HG02840 (cell line): ENCODE results near the gene PRKN.

ENCODE experiments used
- ATAC-seq: cut with Tn5 transposase; IDR thresholded peaks from one replicate; pipeline ENCODE4 v1.9.1; 2021; ENCODE audit warnings: mild to moderate bottlenecking, moderate library complexity, moderate number of reproducible peaks; ENCODE audit not compliant: unreplicated experiment, low FRiP score

The PRKN gene

GRCh38 chr6:162217058-162217457, 510.5 kb downstream of the PRKN start:
- ATAC-seq = no peak

DNA sequence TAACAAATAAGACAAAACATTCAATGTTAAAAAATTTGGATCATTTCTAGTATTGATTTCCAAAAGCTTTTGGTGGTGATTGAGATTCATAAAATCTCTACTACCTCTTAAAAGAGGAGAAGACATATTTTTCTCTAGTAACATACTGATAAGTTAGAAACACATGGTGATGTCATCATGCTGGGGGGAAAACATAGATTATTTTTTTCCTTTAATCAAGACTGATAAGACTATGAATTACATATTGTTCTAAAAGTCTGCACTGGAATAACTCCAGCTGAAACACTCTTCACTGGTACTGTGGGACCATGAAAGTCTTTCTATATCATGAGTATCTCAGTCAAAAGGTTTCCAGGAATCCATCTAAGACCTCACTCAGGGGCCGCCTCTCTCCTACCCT, 515.8 kb downstream of the PRKN start:
- ATAC-seq = no peak

DNA sequence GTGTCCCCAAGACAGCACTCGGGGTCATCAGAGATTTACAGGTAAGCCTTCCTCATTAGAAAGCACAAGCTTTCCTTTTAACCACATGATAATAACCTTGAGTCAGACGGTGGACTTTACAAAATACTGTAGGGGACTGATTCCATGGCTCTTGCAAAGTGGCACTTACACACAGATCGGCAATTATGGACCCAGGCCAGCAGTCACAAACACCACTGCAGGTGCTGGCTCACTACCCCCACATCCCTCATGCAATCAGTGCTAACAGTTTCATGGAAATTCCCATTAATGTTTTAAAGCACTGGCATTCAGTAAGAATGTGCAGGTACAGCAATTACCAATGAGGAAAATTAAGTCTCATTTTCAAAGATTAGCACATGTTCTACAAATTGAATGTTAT, 516.5 kb downstream of the PRKN start:
- no peak for ATAC-seq

DNA sequence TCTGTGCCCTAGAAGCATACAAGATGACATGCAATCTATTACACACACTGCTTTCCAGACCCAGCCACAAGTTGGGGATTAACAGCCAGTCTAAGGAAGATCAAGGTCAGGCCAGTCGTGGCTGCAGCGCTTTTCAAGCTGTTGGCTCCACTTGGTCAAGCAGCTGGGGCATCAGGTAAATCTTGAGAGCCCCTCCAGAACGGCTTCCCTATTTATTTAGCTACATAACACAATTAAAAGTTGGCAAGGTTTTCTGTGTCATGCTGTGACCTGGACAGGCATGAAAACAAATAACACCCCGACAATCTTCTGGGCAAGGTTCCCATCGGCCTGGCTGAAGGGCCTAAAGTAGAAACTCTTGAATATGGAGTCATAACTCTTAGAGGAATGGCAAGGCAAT, 524.3 kb downstream of the PRKN start:
- ATAC-seq = no peak

- ATAC-seq = no peak
Observed at GRCh38 chr6:162200945-162201690, 526.4 kb downstream of the PRKN start.

DNA sequence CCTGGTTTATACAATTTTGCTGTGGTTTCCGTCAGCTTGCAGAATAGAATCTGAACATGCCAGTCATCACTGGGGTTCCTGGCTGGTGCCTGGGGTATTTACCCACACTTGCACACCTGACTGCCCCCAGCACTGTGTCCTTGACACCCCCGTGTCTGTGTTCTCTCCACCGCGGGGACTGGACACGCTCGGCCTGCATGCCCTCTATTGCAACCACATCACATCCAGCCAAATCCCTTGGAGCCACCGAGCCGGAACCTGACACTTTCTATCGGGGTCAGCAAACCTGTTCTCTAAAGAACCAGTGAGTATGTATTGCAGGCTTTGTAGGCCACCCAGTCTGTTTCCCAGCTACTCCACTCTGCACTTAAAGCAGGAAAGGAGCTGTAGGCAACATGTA, 527.5 kb downstream of the PRKN start:
- ATAC-seq = no peak

DNA sequence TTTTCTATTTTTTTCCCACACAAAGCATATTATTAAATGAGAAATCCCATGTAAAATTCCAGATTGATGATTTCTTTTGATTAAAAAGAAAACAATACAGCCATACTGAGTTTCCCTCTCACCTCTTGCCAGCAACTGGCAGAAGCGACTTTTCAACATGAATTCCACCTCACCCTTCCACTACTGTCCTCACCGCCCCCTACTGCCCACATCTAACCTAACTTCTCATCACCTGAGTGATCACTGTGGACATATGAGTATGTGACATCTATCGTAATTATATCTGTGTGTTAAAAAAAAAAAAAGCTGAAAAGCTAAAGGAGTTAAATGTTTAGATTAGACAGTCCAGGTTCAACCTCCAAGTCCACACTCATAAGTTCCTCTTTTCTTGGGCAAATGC, 528.6 kb downstream of the PRKN start:
- no peak for ATAC-seq

- no peak for ATAC-seq
Observed at GRCh38 chr6:162198076-162198475, 529.5 kb downstream of the PRKN start.

- ATAC-seq = no peak
Observed at GRCh38 chr6:162195441-162195840, 532.1 kb downstream of the PRKN start.

- no peak for ATAC-seq
Observed at GRCh38 chr6:162190981-162191380, 536.6 kb downstream of the PRKN start.

DNA sequence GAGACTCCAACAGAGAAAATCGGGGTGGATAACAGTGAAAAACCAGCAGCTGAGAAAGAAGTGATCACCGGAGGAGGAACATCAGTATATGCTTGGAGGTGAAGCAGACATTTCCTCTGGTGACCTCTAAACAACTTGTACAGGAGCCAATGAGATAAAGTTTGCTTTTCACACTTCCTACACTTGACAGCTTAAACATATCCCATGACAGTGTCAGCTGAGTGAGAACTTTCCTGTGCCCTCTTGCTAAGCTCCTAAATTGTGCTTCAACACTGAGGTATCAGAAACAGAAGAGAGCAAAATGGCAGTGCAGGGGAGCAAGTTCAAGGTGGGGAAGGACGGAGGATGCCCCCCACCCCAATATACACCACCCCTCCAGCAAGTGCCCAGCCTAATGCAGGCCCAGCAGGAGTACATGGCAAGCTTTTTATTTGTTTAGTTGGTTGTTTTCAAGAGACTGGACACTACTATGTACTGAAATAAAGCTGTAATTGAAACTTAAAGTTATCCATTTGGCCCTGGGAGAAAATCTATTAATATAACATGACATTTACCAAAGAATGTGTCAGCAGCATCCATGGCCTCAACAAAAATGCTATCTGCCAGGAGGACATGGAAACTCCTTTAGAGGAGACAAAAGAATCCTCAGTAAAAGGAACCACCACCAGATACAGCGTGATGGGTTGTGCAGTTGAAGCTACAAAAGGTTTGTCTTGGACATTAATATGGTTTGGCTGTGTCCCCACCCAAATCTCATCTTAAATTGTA, 540.2 kb downstream of the PRKN start:
- no peak for ATAC-seq

DNA sequence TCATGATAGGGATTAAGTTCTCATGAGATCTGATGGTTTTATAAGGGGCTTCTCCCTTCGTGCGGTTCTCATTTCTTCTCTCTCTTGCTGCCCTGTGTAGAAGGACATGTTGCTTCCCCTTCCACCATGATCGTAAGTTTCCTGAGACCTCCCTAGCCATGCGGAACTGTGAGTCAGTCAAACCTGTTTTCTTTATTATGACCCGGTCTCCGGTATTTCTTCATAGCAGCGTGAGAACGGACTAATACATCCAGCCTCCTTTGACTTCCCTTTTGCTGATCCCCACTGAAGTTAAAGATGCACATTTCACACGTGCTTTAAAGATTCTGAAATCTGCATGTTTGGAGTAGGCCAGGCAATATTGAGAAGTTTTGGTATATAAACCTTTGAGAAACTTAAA, 543.1 kb downstream of the PRKN start:
- no peak for ATAC-seq

DNA sequence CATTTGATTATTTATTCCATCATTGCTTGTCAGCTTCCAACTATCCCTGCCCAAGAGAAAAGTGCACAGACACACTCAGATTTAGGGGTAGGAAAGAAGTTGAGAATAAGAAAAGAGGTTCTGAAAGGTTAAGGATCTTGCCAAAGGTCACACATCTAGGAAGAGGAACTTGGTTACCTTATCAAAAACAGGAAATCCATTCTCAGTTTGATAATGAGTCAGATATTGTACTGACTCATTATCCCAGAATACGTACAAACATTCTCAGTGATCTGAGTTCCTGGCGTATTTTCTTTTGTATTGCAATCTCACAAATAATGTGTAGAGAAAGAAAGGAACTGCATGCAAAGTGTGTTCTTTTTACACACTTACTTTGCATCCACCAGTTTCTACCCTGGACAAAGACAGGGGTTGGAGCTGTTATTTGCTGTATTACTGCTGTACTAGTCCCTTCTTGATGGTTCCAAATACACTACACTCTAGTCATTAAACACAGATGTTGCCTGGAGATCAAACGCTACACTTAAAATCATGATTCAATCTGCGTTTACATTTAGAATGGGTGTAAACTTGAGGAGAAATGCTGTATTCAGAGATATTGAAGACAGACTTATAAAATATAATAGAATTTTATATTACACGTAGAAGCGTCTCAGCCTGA, 545.7 kb downstream of the PRKN start:
- no peak for ATAC-seq

GRCh38 chr6:162181111-162181510, 546.5 kb downstream of the PRKN start:
- no peak for ATAC-seq

GRCh38 chr6:162179196-162179951, 548.2 kb downstream of the PRKN start:
- ATAC-seq = no peak

DNA sequence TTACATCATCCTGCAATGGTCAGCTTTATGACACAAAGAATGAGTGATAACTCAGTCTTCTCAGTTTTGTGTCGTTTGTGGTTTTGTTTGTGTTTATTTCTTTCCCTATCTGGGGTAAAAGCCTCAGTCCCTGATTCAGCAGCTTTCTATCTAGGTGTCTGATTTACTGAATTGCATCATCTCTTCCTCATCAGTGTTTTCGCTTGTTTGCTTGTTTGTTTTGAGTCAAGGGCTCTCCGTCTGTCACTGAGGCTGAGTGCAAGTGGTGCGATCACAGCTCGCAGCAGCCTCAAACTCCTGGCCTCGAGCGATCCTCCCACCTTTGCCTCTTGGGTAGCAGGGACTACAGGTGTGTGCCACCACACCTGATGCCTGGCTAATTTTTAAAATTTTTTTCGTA, 548.9 kb downstream of the PRKN start:
- no peak for ATAC-seq

- no peak for ATAC-seq
Observed at GRCh38 chr6:162178266-162178665, 549.3 kb downstream of the PRKN start.

GRCh38 chr6:162177746-162178145, 549.8 kb downstream of the PRKN start:
- no peak for ATAC-seq

- ATAC-seq = no peak
Observed at GRCh38 chr6:162173466-162173865, 554.1 kb downstream of the PRKN start.

DNA sequence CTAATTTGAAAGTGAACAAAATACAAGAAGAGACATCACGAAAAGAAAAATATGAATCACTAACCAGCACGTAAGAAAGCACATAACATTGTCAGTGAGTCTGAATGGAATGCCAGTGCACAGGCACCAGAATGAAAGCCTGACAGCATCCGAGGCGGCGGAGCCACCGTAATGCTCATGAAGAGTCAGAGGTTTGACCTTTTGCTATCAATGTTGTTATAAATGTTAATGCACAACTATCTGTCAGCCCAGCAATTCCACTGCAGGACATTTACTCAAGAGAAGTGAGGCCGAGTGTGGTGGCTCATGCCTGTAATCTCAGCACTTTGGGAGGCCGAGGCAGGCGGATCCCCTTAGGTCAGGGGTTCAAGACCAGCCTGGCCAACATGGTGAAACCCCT, 562.1 kb downstream of the PRKN start:
- no peak for ATAC-seq
